ENCODE results near the gene FMNL3.

The FMNL3 gene

DNA sequence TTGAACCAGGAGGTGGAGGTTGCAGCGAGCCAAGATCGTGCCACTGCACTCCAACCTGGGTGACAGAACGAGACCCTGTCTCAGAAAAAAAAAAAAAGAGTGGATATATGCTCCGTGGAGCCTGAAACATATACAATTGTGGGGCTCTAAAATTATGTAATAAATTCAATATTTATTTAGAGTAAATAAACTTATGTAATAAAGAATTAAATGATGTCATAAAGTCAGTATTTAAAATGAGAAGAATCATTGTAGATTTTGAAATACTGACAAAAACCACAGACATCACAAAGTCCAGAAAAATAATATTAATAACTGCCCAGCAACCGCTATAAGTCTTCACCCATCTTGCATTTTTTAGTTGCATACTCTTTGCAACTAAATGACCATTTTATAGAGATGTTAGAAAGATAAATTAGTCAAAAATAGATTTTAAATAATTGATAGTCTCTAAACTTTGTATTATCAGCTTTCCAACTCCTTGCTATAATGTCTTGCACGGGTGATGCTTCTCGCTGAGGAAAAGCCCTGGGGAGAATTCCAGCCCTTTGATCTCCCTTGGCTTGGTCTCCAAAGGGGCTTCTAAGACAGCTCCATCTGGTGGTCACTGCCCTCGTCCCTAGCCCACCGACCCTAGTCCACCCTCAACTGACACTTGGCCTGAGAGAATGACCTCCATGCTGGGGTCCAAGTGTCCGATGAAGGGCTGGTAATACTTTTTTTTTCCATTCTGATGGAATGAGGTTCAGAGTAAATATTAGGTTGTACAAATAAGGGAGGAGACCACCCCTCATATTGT lies 26.2 kb upstream of the FMNL3 start:
- TF ChIP-seq EGR1 (IDR thresholded peaks at IDR 0.05) (no peak), TAF1 (IDR thresholded peaks at IDR 0.05; ENCODE audit: low read depth) (no peak), TEAD4 (IDR thresholded peaks at IDR 0.05) (no peak), FOXM1 (IDR thresholded peaks at IDR 0.05; ENCODE audit: borderline replicate concordance, low read depth) (no peak), CEBPB (IDR thresholded peaks at IDR 0.05) (no peak), YY1 (IDR thresholded peaks at IDR 0.05; ENCODE audit: low read depth) (no peak), NFIC (IDR thresholded peaks at IDR 0.05) (no peak), EP300 (IDR thresholded peaks at IDR 0.05; ENCODE audit: borderline replicate concordance) (no peak), CREB1 (IDR thresholded peaks at IDR 0.05; ENCODE audit: low read depth) (no peak), RAD21 (IDR thresholded peaks at IDR 0.05; ENCODE audit: low read depth) (no peak), MAX (IDR thresholded peaks at IDR 0.05) (no peak)
- TF ChIP-seq, protein P1, sequence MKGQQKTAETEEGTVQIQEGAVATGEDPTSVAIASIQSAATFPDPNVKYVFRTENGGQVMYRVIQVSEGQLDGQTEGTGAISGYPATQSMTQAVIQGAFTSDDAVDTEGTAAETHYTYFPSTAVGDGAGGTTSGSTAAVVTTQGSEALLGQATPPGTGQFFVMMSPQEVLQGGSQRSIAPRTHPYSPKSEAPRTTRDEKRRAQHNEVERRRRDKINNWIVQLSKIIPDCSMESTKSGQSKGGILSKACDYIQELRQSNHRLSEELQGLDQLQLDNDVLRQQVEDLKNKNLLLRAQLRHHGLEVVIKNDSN (IDR thresholded peaks at IDR 0.05), result no peak
- TF ChIP-seq, protein P2, sequence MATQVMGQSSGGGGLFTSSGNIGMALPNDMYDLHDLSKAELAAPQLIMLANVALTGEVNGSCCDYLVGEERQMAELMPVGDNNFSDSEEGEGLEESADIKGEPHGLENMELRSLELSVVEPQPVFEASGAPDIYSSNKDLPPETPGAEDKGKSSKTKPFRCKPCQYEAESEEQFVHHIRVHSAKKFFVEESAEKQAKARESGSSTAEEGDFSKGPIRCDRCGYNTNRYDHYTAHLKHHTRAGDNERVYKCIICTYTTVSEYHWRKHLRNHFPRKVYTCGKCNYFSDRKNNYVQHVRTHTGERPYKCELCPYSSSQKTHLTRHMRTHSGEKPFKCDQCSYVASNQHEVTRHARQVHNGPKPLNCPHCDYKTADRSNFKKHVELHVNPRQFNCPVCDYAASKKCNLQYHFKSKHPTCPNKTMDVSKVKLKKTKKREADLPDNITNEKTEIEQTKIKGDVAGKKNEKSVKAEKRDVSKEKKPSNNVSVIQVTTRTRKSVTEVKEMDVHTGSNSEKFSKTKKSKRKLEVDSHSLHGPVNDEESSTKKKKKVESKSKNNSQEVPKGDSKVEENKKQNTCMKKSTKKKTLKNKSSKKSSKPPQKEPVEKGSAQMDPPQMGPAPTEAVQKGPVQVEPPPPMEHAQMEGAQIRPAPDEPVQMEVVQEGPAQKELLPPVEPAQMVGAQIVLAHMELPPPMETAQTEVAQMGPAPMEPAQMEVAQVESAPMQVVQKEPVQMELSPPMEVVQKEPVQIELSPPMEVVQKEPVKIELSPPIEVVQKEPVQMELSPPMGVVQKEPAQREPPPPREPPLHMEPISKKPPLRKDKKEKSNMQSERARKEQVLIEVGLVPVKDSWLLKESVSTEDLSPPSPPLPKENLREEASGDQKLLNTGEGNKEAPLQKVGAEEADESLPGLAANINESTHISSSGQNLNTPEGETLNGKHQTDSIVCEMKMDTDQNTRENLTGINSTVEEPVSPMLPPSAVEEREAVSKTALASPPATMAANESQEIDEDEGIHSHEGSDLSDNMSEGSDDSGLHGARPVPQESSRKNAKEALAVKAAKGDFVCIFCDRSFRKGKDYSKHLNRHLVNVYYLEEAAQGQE (IDR thresholded peaks at IDR 0.05; ENCODE audit: low read depth), result no peak

DNA sequence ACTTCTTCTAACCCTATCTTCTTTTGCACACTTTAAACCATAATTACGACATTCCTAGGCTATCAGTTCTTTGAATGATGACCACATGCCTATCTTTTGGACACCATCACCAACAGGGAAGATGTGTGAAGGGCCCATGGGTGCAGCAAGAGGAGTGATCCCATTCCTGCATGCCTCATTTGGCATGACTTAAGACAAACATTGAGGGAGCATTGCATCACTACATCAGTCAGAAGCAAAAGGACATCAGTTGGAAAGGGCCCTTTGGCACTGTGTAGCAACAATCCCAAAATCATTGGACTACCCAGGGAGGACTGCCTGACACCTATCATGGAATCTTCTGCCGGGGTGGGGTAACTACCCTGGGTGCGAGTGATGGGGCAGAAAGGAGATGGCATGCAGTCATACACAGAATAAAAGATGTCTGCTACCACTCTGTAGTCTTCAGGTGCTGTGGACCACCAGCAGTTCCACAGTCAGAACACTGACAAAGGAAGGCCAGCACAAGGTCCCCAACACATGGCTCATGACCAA lies 23.4 kb upstream of the FMNL3 start:
- TF ChIP-seq TEAD4 (IDR thresholded peaks at IDR 0.05), result no peak

GRCh38 chr12:49730050-49730449 lies 22.8 kb upstream of the FMNL3 start:
- TF ChIP-seq TEAD4 (IDR thresholded peaks at IDR 0.05) (no peak), CREB1 (IDR thresholded peaks at IDR 0.05; ENCODE audit: low read depth) (no peak), YY1 (IDR thresholded peaks at IDR 0.05; ENCODE audit: low read depth) (no peak), RAD21 (IDR thresholded peaks at IDR 0.05; ENCODE audit: low read depth) (no peak), EGR1 (IDR thresholded peaks at IDR 0.05) (no peak), MAX (IDR thresholded peaks at IDR 0.05) (no peak), TAF1 (IDR thresholded peaks at IDR 0.05; ENCODE audit: low read depth) (no peak), FOXM1 (IDR thresholded peaks at IDR 0.05; ENCODE audit: borderline replicate concordance, low read depth) (no peak), ZBTB7A (IDR thresholded peaks at IDR 0.05; ENCODE audit: low read depth) (no peak), NFIC (IDR thresholded peaks at IDR 0.05) (no peak), CEBPB (IDR thresholded peaks at IDR 0.05) (no peak), TCF12 (IDR thresholded peaks at IDR 0.05; ENCODE audit: low read depth) (no peak), EP300 (IDR thresholded peaks at IDR 0.05; ENCODE audit: borderline replicate concordance) (no peak)
- TF ChIP-seq, protein P1 (IDR thresholded peaks at IDR 0.05), result no peak
- TF ChIP-seq, protein P2 (IDR thresholded peaks at IDR 0.05; ENCODE audit: low read depth), result no peak

- TF ChIP-seq CEBPB (IDR thresholded peaks at IDR 0.05) (peak; percentile 26; the same call in 1 of the 2 replicates), EGR1 (IDR thresholded peaks at IDR 0.05) (no peak)
These were observed 21.2 kb upstream of the FMNL3 start for GRCh38 chr12:49728446-49728845.

DNA sequence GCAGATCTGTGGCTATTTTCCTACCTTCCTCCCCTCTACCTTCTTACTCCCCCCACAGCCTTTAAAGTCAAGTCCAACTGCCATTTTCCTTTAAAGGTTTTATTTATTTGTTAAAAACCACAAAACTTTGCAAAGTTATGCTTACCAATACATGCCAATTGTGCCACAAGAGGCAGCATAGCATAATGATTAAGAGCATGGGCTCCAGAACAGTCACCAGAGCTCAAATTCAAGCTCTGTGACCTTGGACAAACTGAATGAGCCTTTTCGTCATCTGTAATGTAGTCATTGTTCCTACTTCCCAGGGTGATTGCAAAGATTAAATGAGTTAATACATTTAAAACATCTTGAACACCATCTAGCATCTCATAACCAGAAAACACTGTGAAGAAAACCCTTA lies 13.0 kb upstream of the FMNL3 start:
- TF ChIP-seq YY1 (IDR thresholded peaks at IDR 0.05; ENCODE audit: low read depth) (no peak), CREB1 (IDR thresholded peaks at IDR 0.05; ENCODE audit: low read depth) (no peak), RAD21 (IDR thresholded peaks at IDR 0.05; ENCODE audit: low read depth) (0 out of 2 replicates have a peak, but pooled peaks have one; percentile 12), TCF12 (IDR thresholded peaks at IDR 0.05; ENCODE audit: low read depth) (no peak), ZBTB7A (IDR thresholded peaks at IDR 0.05; ENCODE audit: low read depth) (no peak)

DNA sequence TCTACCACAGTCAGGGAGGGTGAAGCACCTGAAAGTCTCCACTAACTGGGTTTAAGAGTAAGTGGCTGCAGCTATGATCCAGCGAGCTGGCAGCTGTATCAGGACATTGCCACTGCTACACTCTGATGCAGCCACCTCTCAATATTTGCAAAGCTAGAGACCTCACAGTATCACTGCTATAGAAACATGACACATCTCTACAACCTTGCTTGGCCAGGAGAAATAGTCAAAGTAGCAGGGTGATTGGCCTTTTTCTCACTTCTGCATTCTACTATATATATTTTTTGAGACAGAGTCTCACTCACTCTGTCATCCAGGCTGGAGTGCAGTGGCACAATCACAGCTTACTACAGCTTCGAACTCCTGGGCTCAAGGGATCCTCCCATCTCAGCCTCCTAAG lies 9.3 kb upstream of the FMNL3 start:
- TF ChIP-seq CREB1 (IDR thresholded peaks at IDR 0.05; ENCODE audit: low read depth) (no peak), RAD21 (IDR thresholded peaks at IDR 0.05; ENCODE audit: low read depth) (no peak), TCF12 (IDR thresholded peaks at IDR 0.05; ENCODE audit: low read depth) (no peak), NFIC (IDR thresholded peaks at IDR 0.05) (no peak), ZBTB7A (IDR thresholded peaks at IDR 0.05; ENCODE audit: low read depth) (no peak), EGR1 (IDR thresholded peaks at IDR 0.05) (no peak), YY1 (IDR thresholded peaks at IDR 0.05; ENCODE audit: low read depth) (no peak), TEAD4 (IDR thresholded peaks at IDR 0.05) (no peak), EP300 (IDR thresholded peaks at IDR 0.05; ENCODE audit: borderline replicate concordance) (no peak)
- TF ChIP-seq, protein P1 (IDR thresholded peaks at IDR 0.05), result no peak

All from Ishikawa (cell line).